WTC11 (cell line): ENCODE data around the gene SMIM10L2A. TPM values are rescaled to one million over a fixed set of nuclear protein-coding genes. Genes with fewer than 3 reads are reported as not detected.

Source experiments
- ATAC-seq: fragments of 200-7000 bp; cut with Tn5 transposase; 2 replicates; pipeline ENCODE4 v1.10.0; 2021; ENCODE audit warnings: mild to moderate bottlenecking, moderate library complexity
- CTCF ChIA-PET: fragments of 300-600 bp; sonication (Branson Sonifier 250); formaldehyde crosslinking; loops from one replicate; lab custom pipeline; 2021; ENCODE audit warnings: antibody characterized with exemption; lab: Charles Lee
- POLR2A ChIA-PET: fragments of 350-600 bp; sonication (Branson Sonifier 250); formaldehyde crosslinking; loops from one replicate; lab custom pipeline; 2021; ENCODE audit warnings: antibody characterized with exemption; lab: Charles Lee
- DNase-seq: peaks from one replicate; pipeline ENCODE4 v3.0.0; 2021; ENCODE audit warnings: low spot score
- H3K27ac Mint-ChIP-seq: 2 replicates; pipeline ENCODE4 v1.8.0; 2021; ENCODE audit warnings: mixed read lengths
- H3K27me3 Mint-ChIP-seq: 2 replicates; pipeline ENCODE4 v1.8.0; 2021; ENCODE audit warnings: low read depth, mild to moderate bottlenecking, moderate library complexity, mixed read lengths
- H3K36me3 Mint-ChIP-seq: 2 replicates; pipeline ENCODE4 v1.8.0; 2021; ENCODE audit warnings: mixed read lengths
- H3K4me1 Mint-ChIP-seq: 2 replicates; pipeline ENCODE4 v1.8.0; 2022; ENCODE audit warnings: mixed read lengths
- H3K4me3 Mint-ChIP-seq: 2 replicates; pipeline ENCODE4 v1.8.0; 2021; ENCODE audit warnings: mild to moderate bottlenecking, moderate library complexity, mixed read lengths
- H3K9me3 Mint-ChIP-seq: 2 replicates; pipeline ENCODE4 v1.8.0; 2021; ENCODE audit warnings: mixed read lengths
- ATF1 ChIP-seq: sonication (generic); formaldehyde crosslinking; IDR thresholded peaks from 2 replicates; pipeline ENCODE4 v1.8.1; 2023; ENCODE audit warnings: mild to moderate bottlenecking, moderate library complexity, missing genetic modification reagents
- CBFB ChIP-seq: sonication (generic); formaldehyde crosslinking; IDR thresholded peaks from 2 replicates; pipeline ENCODE4 v1.8.1; 2022; ENCODE audit warnings: mild to moderate bottlenecking, low read depth, missing genetic modification reagents
- E2F5 ChIP-seq: sonication (generic); formaldehyde crosslinking; IDR thresholded peaks from 2 replicates; pipeline ENCODE4 v1.8.1; 2022; ENCODE audit warnings: mild to moderate bottlenecking, moderate library complexity, missing genetic modification reagents
- ELF4 ChIP-seq: sonication (generic); formaldehyde crosslinking; IDR thresholded peaks from 2 replicates; pipeline ENCODE4 v1.8.1; 2022; ENCODE audit warnings: low read depth, mild to moderate bottlenecking, moderate library complexity, missing genetic modification reagents
- GRHL2 ChIP-seq: fragments of 250-450 bp; sonication (Bioruptor Pico); IDR thresholded peaks from 2 replicates; pipeline ENCODE4 v1.8.0; 2022; ENCODE audit warnings: mild to moderate bottlenecking, moderate library complexity; ENCODE audit not compliant: insufficient replicate concordance, severe bottlenecking
- HMGA2 ChIP-seq: fragments of 250-450 bp; sonication (Bioruptor Pico); IDR thresholded peaks from 2 replicates; pipeline ENCODE4 v1.4.0; 2021; ENCODE audit warnings: mild to moderate bottlenecking, moderate library complexity
- HMGXB4 ChIP-seq: sonication (generic); formaldehyde crosslinking; IDR thresholded peaks from 2 replicates; pipeline ENCODE4 v1.8.1; 2023; ENCODE audit warnings: mild to moderate bottlenecking, moderate library complexity, missing genetic modification reagents
- IRF2 ChIP-seq: sonication (generic); formaldehyde crosslinking; IDR thresholded peaks from 2 replicates; pipeline ENCODE4 v1.8.0; 2022; ENCODE audit warnings: low read depth, missing genetic modification reagents, borderline replicate concordance
- NFYB ChIP-seq: sonication (generic); formaldehyde crosslinking; conservative IDR thresholded peaks from 2 replicates; pipeline ENCODE4 v1.8.0; 2022; ENCODE audit warnings: low read depth, missing genetic modification reagents
- NR3C1 ChIP-seq: sonication (generic); formaldehyde crosslinking; conservative IDR thresholded peaks from 2 replicates; pipeline ENCODE4 v1.8.1; 2023; ENCODE audit warnings: low read depth, mild to moderate bottlenecking, missing genetic modification reagents
- PREB ChIP-seq: sonication (generic); formaldehyde crosslinking; IDR thresholded peaks from 2 replicates; pipeline ENCODE4 v1.8.1; 2022; ENCODE audit warnings: mild to moderate bottlenecking, missing genetic modification reagents, moderate library complexity, borderline replicate concordance
- RELA ChIP-seq: sonication (generic); formaldehyde crosslinking; IDR thresholded peaks from 2 replicates; pipeline ENCODE4 v1.8.1; 2022; ENCODE audit warnings: missing genetic modification reagents, mild to moderate bottlenecking, borderline replicate concordance
- ZBTB21 ChIP-seq: sonication (generic); formaldehyde crosslinking; IDR thresholded peaks from 2 replicates; pipeline ENCODE4 v1.8.1; 2023; ENCODE audit warnings: mild to moderate bottlenecking, missing genetic modification reagents, borderline replicate concordance
- ZNF219 ChIP-seq: sonication (generic); formaldehyde crosslinking; IDR thresholded peaks from 2 replicates; pipeline ENCODE4 v1.8.0; 2023; ENCODE audit warnings: missing genetic modification reagents, mild to moderate bottlenecking, borderline replicate concordance
- ZNF396 ChIP-seq: fragments of 250-450 bp; sonication (Bioruptor Pico); IDR thresholded peaks from 2 replicates; pipeline ENCODE4 v1.8.0; 2021; ENCODE audit warnings: mild to moderate bottlenecking, moderate library complexity, borderline replicate concordance
- ZNF423 ChIP-seq: fragments of 250-450 bp; sonication (Bioruptor Pico); IDR thresholded peaks from 2 replicates; pipeline ENCODE4 v2.1.2; 2022; ENCODE audit warnings: mild to moderate bottlenecking, moderate library complexity
- total RNA-seq: library from RNA; stranded (reverse); gene quantifications from 3 replicates; pipeline ENCODE4 v1.2.3, GENCODE V29; 2021
- TF ChIP-seq, protein P1 (sequence below): sonication (generic); formaldehyde crosslinking; IDR thresholded peaks from 2 replicates; pipeline ENCODE4 v1.8.0; 2022; ENCODE audit warnings: mild to moderate bottlenecking, missing genetic modification reagents
- TF ChIP-seq, protein P2 (sequence below): sonication (generic); formaldehyde crosslinking; IDR thresholded peaks from 2 replicates; pipeline ENCODE4 v1.8.1; 2023; ENCODE audit warnings: mild to moderate bottlenecking, missing genetic modification reagents
- TF ChIP-seq, protein P3 (sequence below): fragments of 250-450 bp; sonication (Bioruptor Pico); IDR thresholded peaks from 2 replicates; pipeline ENCODE4 v1.9.0; 2021; ENCODE audit warnings: mild to moderate bottlenecking
- TF ChIP-seq, protein P4 (sequence below): sonication (generic); formaldehyde crosslinking; IDR thresholded peaks from 2 replicates; pipeline ENCODE4 v1.8.0; 2022; ENCODE audit warnings: mild to moderate bottlenecking, missing genetic modification reagents
- TF ChIP-seq, protein P5 (sequence below): sonication (generic); formaldehyde crosslinking; IDR thresholded peaks from 2 replicates; pipeline ENCODE4 v1.8.0; 2023; ENCODE audit warnings: missing genetic modification reagents

The SMIM10L2A gene
- total RNA-seq, 1 experiment from 2014 or later = 4.7 TPM

- TF ChIP-seq ZNF219 (CRISPR knock-in tag) = no peak
- no peak for TF ChIP-seq CBFB (CRISPR knock-in tag)
- TF ChIP-seq, protein P1, sequence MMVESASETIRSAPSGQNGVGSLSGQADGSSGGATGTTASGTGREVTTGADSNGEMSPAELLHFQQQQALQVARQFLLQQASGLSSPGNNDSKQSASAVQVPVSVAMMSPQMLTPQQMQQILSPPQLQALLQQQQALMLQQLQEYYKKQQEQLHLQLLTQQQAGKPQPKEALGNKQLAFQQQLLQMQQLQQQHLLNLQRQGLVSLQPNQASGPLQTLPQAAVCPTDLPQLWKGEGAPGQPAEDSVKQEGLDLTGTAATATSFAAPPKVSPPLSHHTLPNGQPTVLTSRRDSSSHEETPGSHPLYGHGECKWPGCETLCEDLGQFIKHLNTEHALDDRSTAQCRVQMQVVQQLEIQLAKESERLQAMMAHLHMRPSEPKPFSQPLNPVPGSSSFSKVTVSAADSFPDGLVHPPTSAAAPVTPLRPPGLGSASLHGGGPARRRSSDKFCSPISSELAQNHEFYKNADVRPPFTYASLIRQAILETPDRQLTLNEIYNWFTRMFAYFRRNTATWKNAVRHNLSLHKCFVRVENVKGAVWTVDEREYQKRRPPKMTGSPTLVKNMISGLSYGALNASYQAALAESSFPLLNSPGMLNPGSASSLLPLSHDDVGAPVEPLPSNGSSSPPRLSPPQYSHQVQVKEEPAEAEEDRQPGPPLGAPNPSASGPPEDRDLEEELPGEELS (CRISPR knock-in tag) = no peak
- no peak for TF ChIP-seq NFYB (CRISPR knock-in tag)
- TF ChIP-seq, protein P2, sequence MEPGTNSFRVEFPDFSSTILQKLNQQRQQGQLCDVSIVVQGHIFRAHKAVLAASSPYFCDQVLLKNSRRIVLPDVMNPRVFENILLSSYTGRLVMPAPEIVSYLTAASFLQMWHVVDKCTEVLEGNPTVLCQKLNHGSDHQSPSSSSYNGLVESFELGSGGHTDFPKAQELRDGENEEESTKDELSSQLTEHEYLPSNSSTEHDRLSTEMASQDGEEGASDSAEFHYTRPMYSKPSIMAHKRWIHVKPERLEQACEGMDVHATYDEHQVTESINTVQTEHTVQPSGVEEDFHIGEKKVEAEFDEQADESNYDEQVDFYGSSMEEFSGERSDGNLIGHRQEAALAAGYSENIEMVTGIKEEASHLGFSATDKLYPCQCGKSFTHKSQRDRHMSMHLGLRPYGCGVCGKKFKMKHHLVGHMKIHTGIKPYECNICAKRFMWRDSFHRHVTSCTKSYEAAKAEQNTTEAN (CRISPR knock-in tag) = no peak
- TF ChIP-seq HMGA2 (CRISPR knock-in tag) = no peak
- no peak for TF ChIP-seq PREB (CRISPR knock-in tag)
- TF ChIP-seq, all 79 proteins: peak for 0
Measured at GRCh38 chrX:135434258-135435138, 12.8 kb downstream of the SMIM10L2A start (continued).

- DNase-seq = no peak
- POLR2A ChIA-PET = no interaction called here
- no peak overlapping the region for H3K4me3 Mint-ChIP-seq
- TF ChIP-seq IRF2 (CRISPR knock-in tag) = no peak
- no peak for TF ChIP-seq NR3C1 (CRISPR knock-in tag)
- no peak for TF ChIP-seq ELF4 (CRISPR knock-in tag)
- no peak for TF ChIP-seq GRHL2 (CRISPR knock-in tag)
- no peak for TF ChIP-seq RELA (CRISPR knock-in tag)
- no peak for TF ChIP-seq HMGXB4
- TF ChIP-seq, all 79 proteins: peak for 0
- peaks cover 5% of the 10 kb centered on the region; the same call in 1 of the 2 replicates for H3K4me1 Mint-ChIP-seq
- ATAC-seq = no peak
- peaks cover 9% of the 10 kb centered on the region for H3K36me3 Mint-ChIP-seq
- H3K9me3 Mint-ChIP-seq = peaks cover 10% of the 10 kb centered on the region
- CTCF ChIA-PET = interaction anchor here (2.0 kb wide), 1 partner anchor 29 kb away, joined by 10 read pairs; no protein-coding TSS in a partner anchor
- peaks cover 4% of the 10 kb centered on the region for H3K27me3 Mint-ChIP-seq
- no peak overlapping the region for H3K27ac Mint-ChIP-seq
Measured at GRCh38 chrX:135435139-135435922, 13.6 kb downstream of the SMIM10L2A start.

DNA sequence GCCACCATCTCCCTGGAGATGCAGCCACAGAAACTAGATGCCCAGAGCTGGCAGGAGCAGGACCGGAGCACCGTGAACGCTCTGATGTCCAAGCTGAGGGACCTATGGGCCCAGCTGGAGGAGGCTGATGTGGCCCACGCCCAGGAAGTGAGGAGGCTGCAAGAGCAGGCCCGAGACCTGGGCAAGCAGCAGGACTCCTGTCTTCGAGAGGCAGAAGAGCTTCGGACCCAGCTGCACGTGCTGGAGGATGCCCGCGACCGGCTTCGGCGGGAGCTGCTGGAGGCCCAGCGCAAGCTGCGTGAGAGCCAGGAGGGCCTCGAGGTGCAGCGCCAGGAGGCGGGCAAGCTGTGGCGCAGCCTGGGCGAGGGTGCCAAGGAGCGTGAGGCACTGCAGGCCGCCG lies 14.2 kb downstream of the SMIM10L2A start:
- H3K9me3 Mint-ChIP-seq = peaks cover 9% of the 10 kb centered on the region
- peaks cover 2% of the 10 kb centered on the region; the same call in 1 of the 2 replicates for H3K4me1 Mint-ChIP-seq
- H3K27me3 Mint-ChIP-seq = peaks cover 1% of the 10 kb centered on the region
- ChIA-PET POLR2A (no interaction called here), CTCF (interaction anchor here (0.9 to 2.0 kb wide), 2 partner anchors 18 to 28 kb away, joined by 4 to 10 read pairs; no protein-coding TSS in a partner anchor)
- H3K27ac Mint-ChIP-seq = no peak overlapping the region
- peaks cover 9% of the 10 kb centered on the region for H3K36me3 Mint-ChIP-seq
- H3K4me3 Mint-ChIP-seq = no peak overlapping the region
- ATAC-seq (no peak), DNase-seq (no peak)
- TF ChIP-seq, protein P3, sequence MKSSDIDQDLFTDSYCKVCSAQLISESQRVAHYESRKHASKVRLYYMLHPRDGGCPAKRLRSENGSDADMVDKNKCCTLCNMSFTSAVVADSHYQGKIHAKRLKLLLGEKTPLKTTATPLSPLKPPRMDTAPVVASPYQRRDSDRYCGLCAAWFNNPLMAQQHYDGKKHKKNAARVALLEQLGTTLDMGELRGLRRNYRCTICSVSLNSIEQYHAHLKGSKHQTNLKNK (CRISPR knock-in tag) = no peak
- TF ChIP-seq ZNF423 (CRISPR knock-in tag) (no peak), E2F5 (CRISPR knock-in tag) (no peak), CBFB (CRISPR knock-in tag) (no peak), ELF4 (CRISPR knock-in tag) (no peak), ATF1 (CRISPR knock-in tag) (no peak), ZNF396 (CRISPR knock-in tag) (no peak), ZBTB21 (CRISPR knock-in tag) (no peak)
- TF ChIP-seq, protein P4, sequence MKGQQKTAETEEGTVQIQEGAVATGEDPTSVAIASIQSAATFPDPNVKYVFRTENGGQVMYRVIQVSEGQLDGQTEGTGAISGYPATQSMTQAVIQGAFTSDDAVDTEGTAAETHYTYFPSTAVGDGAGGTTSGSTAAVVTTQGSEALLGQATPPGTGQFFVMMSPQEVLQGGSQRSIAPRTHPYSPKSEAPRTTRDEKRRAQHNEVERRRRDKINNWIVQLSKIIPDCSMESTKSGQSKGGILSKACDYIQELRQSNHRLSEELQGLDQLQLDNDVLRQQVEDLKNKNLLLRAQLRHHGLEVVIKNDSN = no peak
- TF ChIP-seq, protein P5, sequence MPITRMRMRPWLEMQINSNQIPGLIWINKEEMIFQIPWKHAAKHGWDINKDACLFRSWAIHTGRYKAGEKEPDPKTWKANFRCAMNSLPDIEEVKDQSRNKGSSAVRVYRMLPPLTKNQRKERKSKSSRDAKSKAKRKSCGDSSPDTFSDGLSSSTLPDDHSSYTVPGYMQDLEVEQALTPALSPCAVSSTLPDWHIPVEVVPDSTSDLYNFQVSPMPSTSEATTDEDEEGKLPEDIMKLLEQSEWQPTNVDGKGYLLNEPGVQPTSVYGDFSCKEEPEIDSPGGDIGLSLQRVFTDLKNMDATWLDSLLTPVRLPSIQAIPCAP = no peak
